IPS DF 19.7 (cell line): ENCODE results near the gene VSX2.

ENCODE experiments used
- DNase-seq: peaks from one replicate; pipeline ENCODE4 v3.0.0-alpha.2; 2013; ENCODE audit warnings: low read depth, low spot score

The VSX2 gene

DNA sequence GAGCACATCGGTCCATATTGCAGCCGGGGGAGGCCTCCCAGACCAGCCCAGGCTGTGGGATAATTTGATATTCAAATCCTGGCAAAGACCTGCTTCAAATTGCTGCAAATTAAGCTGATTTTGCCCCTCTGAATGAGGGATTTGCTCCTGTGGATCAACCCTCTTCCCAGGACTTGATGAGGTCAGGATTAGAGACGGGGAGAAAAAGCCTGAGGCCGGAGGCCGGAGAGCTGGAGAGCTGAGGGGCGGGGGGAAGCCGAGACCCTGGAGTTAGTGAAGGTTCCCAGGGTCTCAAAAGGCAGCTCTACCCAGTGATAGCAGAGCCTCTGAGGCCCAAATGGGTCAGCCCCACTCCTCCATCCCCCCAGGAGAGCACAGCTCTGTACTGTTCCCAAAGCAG lies 17.5 kb upstream of the VSX2 start:
- DNase-seq, result no peak

GRCh38 chr14:74223016-74223415 lies 16.2 kb upstream of the VSX2 start:
- no peak for DNase-seq

DNA sequence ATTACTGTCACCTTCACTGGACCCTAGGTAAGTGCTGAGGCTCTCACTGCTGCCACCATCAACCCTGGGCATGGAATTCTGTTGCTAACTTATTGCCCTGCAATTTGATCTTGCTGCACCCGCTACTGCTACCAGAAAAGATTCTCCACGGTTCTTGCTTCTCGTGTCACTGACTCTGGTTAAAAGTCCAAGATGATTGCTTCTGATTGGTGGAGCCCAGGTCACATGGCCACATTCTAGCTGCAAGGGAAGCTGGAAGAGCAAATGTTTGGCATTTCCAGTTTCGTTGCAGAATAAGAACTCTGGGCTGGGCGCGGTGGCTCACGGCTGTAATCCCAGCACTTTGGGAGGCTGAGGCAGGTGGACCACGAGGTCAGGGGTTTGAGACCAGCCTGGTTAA lies 7.5 kb upstream of the VSX2 start:
- DNase-seq, result no peak

GRCh38 chr14:74235017-74235416 lies 4.2 kb upstream of the VSX2 start:
- DNase-seq, result no peak

- no peak for DNase-seq
Measured at GRCh38 chr14:74237441-74237840, 1.8 kb upstream of the VSX2 start.

DNA sequence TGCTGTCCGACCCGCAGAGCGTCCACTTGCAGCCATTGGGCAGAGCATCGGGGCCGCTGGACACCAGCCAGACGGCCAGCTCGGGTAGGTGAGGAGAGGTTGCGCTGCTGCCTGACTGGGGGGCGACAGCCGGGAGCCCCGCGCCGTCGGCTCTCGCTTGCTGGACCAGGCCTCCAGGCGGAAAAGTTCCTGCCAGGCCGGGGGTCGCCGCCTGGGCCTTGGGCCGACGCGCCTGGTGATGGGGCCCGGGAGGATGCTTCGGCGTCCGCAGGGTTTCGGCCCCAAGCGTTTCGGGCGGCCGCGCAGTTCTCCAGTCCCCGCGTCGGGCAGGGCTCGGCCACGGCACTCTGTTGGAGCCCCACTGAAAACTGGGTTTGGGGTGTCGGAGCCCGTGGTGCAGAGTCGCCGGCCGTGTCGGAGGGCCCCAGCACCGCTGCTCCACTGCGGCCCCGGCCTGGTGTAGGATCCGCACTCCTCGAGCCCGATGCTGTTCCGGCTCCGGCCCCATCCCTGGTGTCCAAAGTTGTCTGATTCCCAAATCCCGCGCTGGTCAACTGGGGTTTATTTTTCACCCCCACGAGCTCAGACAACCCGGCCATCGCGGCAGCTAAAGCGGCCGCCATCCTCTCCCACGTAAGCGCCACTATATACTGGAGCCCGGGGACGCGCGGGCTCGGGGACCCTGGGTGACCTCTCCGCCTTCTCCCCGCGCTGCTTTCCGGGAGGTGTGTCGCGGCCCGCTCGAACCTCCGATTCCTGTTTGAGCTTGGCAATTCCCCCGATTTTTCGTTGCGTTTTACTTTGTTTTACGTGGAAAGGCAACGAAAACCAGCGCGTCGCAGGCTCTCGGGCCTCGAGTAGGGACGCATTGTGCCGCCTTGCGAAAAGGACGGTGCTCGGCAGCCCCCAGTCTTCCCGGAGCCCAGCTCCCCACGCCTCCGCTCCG lies 872 bp downstream of the VSX2 start:
- no peak for DNase-seq

GRCh38 chr14:74240794-74241651 lies 1.8 kb downstream of the VSX2 start:
- no peak for DNase-seq

DNA sequence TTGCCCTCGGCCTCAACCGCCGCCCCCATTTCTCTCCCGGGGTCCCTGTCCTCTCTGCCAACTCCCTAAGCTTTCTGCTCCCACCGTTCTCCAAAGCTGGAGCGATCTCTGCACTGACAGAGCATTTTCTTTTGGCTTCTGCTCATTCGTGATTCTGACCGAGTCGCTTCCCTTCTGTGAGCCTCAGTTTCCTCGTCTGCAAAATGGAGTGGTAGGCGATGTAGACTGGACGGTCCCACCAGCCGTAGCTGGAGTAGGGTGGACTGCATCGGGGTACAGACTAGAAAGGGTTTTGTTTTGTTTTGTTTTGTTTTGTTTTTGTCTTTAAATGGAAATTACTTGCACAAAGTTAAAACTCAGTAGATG lies 2.4 kb downstream of the VSX2 start:
- DNase-seq, result no peak

DNA sequence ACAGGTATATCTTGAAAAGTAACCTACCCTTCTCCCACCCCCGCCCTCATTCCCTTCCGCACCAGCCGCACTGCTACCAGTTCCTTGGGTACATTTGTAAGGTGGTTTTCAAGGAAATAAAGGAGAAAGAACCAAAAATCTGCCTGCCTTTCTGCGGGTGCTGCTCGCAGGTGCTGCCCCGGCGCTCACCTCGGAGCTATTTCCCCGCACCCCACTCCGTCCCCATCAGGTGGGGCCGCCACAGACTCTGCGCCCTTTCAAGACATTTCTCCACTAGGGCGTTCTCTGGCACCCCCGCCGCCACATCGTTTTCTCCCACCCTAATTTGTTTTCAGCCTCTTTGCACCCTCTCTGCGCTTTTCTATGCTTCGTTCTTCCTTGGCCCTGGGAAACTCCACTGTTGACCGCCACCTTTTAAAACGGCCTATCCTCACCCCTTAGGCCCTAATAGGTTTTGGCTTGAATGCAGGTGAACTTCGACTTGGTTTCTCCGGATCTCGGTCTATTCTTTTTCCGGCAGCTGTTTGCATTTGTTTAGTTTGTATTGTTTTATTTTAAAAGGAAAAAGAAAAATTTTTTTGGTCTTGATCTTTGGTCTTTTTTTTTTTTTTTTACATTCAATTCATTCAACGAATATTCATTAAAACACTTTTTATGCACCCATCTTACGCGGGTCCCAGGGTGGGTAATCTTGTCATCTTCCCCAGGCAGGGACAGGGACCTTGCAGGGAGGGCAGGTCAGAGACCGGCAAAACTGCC lies 3.0 kb downstream of the VSX2 start:
- DNase-seq, result no peak

GRCh38 chr14:74242780-74243042 lies 3.5 kb downstream of the VSX2 start:
- no peak for DNase-seq

- no peak for DNase-seq
Measured at GRCh38 chr14:74243051-74243450, 3.8 kb downstream of the VSX2 start.

DNA sequence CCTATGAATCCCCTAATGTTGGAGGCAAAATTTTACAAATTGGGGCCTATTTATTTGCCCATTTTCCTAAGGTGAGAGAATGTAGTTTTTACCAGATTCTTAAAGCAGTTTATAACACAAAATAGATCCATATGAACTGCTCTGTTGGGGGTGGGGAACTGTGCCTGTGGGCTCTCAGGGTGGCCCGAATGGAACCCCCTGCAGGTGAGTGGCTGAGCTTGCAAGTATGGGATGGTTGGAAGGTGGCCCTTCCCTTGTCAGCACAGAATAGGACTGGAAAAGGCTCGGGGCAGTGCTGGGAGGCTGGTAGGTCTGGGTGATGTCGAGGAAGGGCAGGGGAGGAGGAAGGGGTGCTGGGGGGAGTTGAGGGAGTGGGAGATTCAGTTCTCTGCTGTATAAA lies 4.9 kb downstream of the VSX2 start:
- no peak for DNase-seq

GRCh38 chr14:74245292-74245691 lies 6.0 kb downstream of the VSX2 start:
- DNase-seq, result no peak

GRCh38 chr14:74246542-74246941 lies 7.3 kb downstream of the VSX2 start:
- no peak for DNase-seq

- no peak for DNase-seq
Measured at GRCh38 chr14:74248017-74248416, 8.8 kb downstream of the VSX2 start.

GRCh38 chr14:74249433-74250375 lies 10.5 kb downstream of the VSX2 start:
- DNase-seq, result no peak

DNA sequence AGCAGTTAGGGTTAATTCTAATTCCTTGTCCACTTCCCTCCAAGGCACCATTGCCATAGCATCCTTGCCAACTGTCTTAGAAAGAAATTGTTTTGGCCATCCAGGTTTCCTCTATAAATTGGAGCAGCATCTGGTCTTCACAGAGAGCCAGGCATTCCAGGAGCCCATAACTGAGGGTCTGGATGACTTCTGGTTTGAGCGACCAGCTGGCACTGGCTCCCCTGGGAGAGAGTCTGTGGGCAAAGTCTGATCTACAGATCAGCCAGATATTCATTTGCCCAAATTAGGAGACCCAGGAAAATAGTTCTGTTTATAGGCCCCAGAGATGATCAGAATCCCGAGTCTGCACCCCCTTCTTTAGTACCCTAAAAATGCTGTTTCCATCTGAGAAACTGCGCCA lies 16.0 kb downstream of the VSX2 start:
- no peak for DNase-seq

- DNase-seq, result no peak
Measured at GRCh38 chr14:74257078-74257940, 18.1 kb downstream of the VSX2 start.

DNA sequence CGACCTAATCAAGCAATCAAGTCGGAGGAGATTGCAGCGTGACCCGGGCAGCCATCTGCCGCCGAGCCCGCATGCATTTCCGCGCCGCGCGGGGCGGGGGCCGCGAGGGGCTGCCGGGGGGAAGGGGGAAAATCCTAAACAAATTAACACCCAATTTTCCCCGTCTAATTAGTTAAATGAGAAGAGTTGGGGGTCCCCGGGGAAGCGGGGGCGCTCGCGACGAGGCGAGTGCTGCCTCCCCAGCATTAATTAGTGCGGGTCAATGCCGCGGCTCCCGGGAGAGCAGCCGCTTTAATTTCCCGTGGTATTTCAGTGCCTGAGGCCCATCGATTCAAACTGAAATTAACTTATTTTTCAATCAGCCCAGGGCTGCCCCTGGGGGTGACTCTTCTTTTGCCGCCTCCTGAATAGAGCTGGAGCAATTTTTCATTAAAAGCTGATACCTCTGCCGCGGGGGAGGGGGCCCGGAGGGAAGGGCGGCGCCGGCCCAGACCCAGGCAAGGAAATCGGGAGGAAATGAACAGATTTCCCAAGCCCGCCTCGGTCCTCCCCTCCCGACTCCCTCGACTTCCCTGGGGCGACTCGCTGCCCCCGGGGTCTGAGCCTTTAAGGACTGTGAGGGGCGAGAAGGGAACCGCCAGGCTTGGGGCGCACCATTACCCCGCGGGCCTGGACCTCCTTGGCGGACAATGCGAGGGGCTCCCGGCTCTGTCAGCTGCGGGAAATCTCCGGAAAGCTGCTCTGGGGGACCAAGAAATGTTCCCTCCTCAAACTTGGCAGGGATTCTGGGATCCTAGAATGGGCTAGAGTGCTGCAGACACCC lies 18.9 kb downstream of the VSX2 start:
- no peak for DNase-seq

DNA sequence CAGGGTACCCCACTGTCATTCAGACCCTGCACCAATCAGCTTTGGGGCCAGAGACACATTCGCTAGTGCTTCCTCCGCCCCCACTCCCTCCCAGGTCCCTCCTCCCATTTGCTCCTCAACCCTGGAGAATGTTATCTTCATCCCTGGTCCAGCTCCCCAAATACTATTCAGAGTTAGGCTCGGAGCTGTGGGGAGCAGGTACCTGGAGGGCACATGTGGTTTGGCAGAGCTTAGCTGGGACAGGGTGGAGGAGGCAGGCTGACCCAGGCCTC lies 19.5 kb downstream of the VSX2 start:
- DNase-seq, result no peak
